ENCODE results near the gene OXT. TPM values are rescaled to one million over a fixed set of nuclear protein-coding genes. Genes with fewer than 3 reads are reported as not detected.
A peak's percentile ranks its signal among the peaks of the same experiment; 100 is the strongest.

The OXT gene
- total and polyA plus RNA-seq, 2 of the 13 experiments (the other 11 are each of a cell fraction or from before 2014, with no cell fraction given) = not detected

- peak; percentile 56 for TF ChIP-seq RARA (CRISPR knock-in tag; IDR thresholded peaks at IDR 0.05)
- TF ChIP-seq GTF3A (CRISPR knock-in tag; conservative IDR thresholded peaks at IDR 0.05) = peak; percentile 65; the same call in 1 of the 2 replicates
- peak; percentile 46; the same call in 1 of the 2 replicates for TF ChIP-seq HOXA5 (CRISPR knock-in tag; IDR thresholded peaks at IDR 0.05)
- TF ChIP-seq MYNN (CRISPR knock-in tag; IDR thresholded peaks at IDR 0.05; ENCODE audit: low read depth) = no peak; the same call in none of the 2 replicates
- peak; percentile 97; the same call in 1 of the 2 replicates for TF ChIP-seq ZSCAN30 (CRISPR knock-in tag; IDR thresholded peaks at IDR 0.05)
- peak; percentile 44 for TF ChIP-seq SP2 (CRISPR knock-in tag; IDR thresholded peaks at IDR 0.05)
- TF ChIP-seq ZNF12 (CRISPR knock-in tag; IDR thresholded peaks at IDR 0.05) = peak; percentile 83
- peak; percentile 63; the same call in 1 of the 2 replicates for TF ChIP-seq ZNF232 (CRISPR knock-in tag; IDR thresholded peaks at IDR 0.05; ENCODE audit: borderline replicate concordance)
- TF ChIP-seq ZNF839 (CRISPR knock-in tag; IDR thresholded peaks at IDR 0.05; ENCODE audit: borderline replicate concordance) = 0 out of 2 replicates have a peak, but pooled peaks have one; percentile 26
- no peak for TF ChIP-seq ZBTB40 (IDR thresholded peaks at IDR 0.05)
- TF ChIP-seq ZBTB40 (CRISPR knock-in tag; IDR thresholded peaks at IDR 0.05) = peak; percentile 94
- TF ChIP-seq, protein P1, sequence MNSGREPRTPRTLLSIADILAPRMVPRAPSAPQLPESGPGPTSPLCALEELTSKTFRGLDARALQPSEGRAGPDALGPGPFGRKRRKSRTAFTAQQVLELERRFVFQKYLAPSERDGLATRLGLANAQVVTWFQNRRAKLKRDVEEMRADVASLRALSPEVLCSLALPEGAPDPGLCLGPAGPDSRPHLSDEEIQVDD (CRISPR knock-in tag; IDR thresholded peaks at IDR 0.05; ENCODE audit: borderline replicate concordance) = peak; percentile 90
- peak; percentile 83 for TF ChIP-seq ZNF160 (CRISPR knock-in tag; IDR thresholded peaks at IDR 0.05)
- peak; percentile 99 for TF ChIP-seq RBFOX2 (IDR thresholded peaks at IDR 0.05; ENCODE audit: low read depth, low read length)
- TF ChIP-seq SETDB1 (CRISPR knock-in tag; IDR thresholded peaks at IDR 0.05; ENCODE audit: borderline replicate concordance) = no peak
- TF ChIP-seq KDM5B (CRISPR knock-in tag; IDR thresholded peaks at IDR 0.05; ENCODE audit: borderline replicate concordance) = peak; percentile 94
- TF ChIP-seq, protein P2, sequence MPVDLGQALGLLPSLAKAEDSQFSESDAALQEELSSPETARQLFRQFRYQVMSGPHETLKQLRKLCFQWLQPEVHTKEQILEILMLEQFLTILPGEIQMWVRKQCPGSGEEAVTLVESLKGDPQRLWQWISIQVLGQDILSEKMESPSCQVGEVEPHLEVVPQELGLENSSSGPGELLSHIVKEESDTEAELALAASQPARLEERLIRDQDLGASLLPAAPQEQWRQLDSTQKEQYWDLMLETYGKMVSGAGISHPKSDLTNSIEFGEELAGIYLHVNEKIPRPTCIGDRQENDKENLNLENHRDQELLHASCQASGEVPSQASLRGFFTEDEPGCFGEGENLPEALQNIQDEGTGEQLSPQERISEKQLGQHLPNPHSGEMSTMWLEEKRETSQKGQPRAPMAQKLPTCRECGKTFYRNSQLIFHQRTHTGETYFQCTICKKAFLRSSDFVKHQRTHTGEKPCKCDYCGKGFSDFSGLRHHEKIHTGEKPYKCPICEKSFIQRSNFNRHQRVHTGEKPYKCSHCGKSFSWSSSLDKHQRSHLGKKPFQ (CRISPR knock-in tag; IDR thresholded peaks at IDR 0.05; ENCODE audit: insufficient replicate concordance) = peak; percentile 91
- peak; percentile 98; the same call in 1 of the 2 replicates for TF ChIP-seq FIP1L1 (IDR thresholded peaks at IDR 0.05; ENCODE audit: borderline replicate concordance, insufficient read depth, low read depth, low read length)
These were observed 25.4 kb upstream of the OXT start, which contains the start of gene MRPS26 (continued) for GRCh38 chr20:3045816-3046676.
